ENCODE results near the gene SRRD. TPM values are rescaled to one million over a fixed set of nuclear protein-coding genes. Genes with fewer than 3 reads are reported as not detected.

SRRD gene
- total and polyA plus RNA-seq, 2 of the 13 experiments (the other 11 are each of a cell fraction or from before 2014, with no cell fraction given), result 22.8 to 36.6 TPM

GRCh38 chr22:26542831-26543230, 59.2 kb downstream of the SRRD start:
- ChIA-PET CTCF (ENCODE audit: low intra/inter-chr PET ratio, low total read pairs) (no interaction called here), POLR2A (no interaction called here)
- H3K4me2 ChIP-seq (ENCODE audit: low read depth, low read length), result no peak overlapping the region
- no peaks in the 10 kb centered on the region for H3K79me2 ChIP-seq (ENCODE audit: insufficient read depth, low read length)
- intact Hi-C loops (cut with micrococcal nuclease; ENCODE audit: unreplicated experiment) (no loop called here), in situ Hi-C loops (cut with HindIII; ENCODE audit: extremely low pct_ligation_motif_present, low pct_unique_long_range_greater_than_20kb) (no loop called here)
- no peak for ATAC-seq
- no peak overlapping the region for H3K4me3 ChIP-seq (replicated peaks in 1 of 3; ENCODE audit: insufficient read depth in 1 of 3, low read depth in 2 of 3, low read length in 3 of 3)
- H4K20me1 ChIP-seq (ENCODE audit: insufficient read depth, low read length), result no peaks in the 10 kb centered on the region
- no peaks in the 10 kb centered on the region for H3K27me3 ChIP-seq (ENCODE audit: control insufficient read depth in 1 of 2, insufficient read depth in 2 of 2, low read length in 2 of 2)
- no peaks in the 10 kb centered on the region for H3K9me3 ChIP-seq (ENCODE audit: low read length)
- H3K9ac ChIP-seq (ENCODE audit: insufficient read depth, low read depth, low read length), result no peak overlapping the region
- BruUV-seq (replicated peaks), result no TSS peak
- WGBS (ENCODE audit: low lambda C conversion rate), result no CpG with 5 or more reads among the region's 3 CpGs
- H3K27ac ChIP-seq (ENCODE audit: extremely low read length, insufficient read depth, low read length), result no peak overlapping the region
- peaks cover 8% of the 10 kb centered on the region for H3K4me1 ChIP-seq (ENCODE audit: insufficient read depth, low read length)
- peaks cover 3 to 7% of the 10 kb centered on the region in 2 experiments; a peak in 3 of 5 replicates for H3K36me3 ChIP-seq (replicated peaks in 1 of 2; ENCODE audit: control insufficient read depth in 1 of 2, insufficient read depth in 2 of 2, low read length in 2 of 2)
- TF ChIP-seq MIER2 (CRISPR knock-in tag; IDR thresholded peaks at IDR 0.05) (no peak), NAIF1 (CRISPR knock-in tag; IDR thresholded peaks at IDR 0.05; ENCODE audit: borderline replicate concordance) (no peak), TP53 (CRISPR knock-in tag; conservative IDR thresholded peaks at IDR 0.05) (no peak), ZNF350 (CRISPR knock-in tag; IDR thresholded peaks at IDR 0.05; ENCODE audit: borderline replicate concordance, low read depth) (no peak), HBP1 (CRISPR knock-in tag; IDR thresholded peaks at IDR 0.05; ENCODE audit: low read depth) (no peak), ZNF10 (CRISPR knock-in tag; IDR thresholded peaks at IDR 0.05; ENCODE audit: borderline replicate concordance, low read depth) (no peak), KAT8 (CRISPR knock-in tag; IDR thresholded peaks at IDR 0.05) (no peak), ZNF674 (CRISPR knock-in tag; IDR thresholded peaks at IDR 0.05; ENCODE audit: low read depth) (no peak), HOXA3 (CRISPR knock-in tag; IDR thresholded peaks at IDR 0.05) (no peak), NONO (IDR thresholded peaks at IDR 0.05) (no peak), NONO (CRISPR knock-in tag; conservative IDR thresholded peaks at IDR 0.05) (no peak), NFE2L1 (CRISPR knock-in tag; IDR thresholded peaks at IDR 0.05; ENCODE audit: borderline replicate concordance) (no peak), FOXA3 (CRISPR knock-in tag; IDR thresholded peaks at IDR 0.05) (no peak), FUBP1 (CRISPR knock-in tag; IDR thresholded peaks at IDR 0.05; ENCODE audit: borderline replicate concordance) (no peak), ATF4 (CRISPR knock-in tag; IDR thresholded peaks at IDR 0.05) (no peak), TRIM24 (CRISPR knock-in tag; IDR thresholded peaks at IDR 0.05) (no peak)
- H2AFZ ChIP-seq (ENCODE audit: low read length), result no peak overlapping the region
- no peak for DNase-seq (ENCODE audit: low spot score)
- FAIRE-seq, result no peak
